CD14-positive monocyte (primary cell): ENCODE data around the gene OCRL. TPM values are rescaled to one million over a fixed set of nuclear protein-coding genes. Genes with fewer than 3 reads are reported as not detected.
A peak's percentile ranks its signal among the peaks of the same experiment; 100 is the strongest.
"Not testable (repeated sequence)": the region's sequence is repeated elsewhere in the genome, so short reads cannot be mapped to it uniquely, and the experiment has no call there.

Experiments
- DNase-seq, 3 donors: peaks; one replicate each; pipeline ENCODE4 v3.0.0-alpha.2; 2011 to 2022
- H2AFZ ChIP-seq: 2 replicates; pipeline ENCODE4 v1.6.0; 2012; ENCODE audit warnings: mild to moderate bottlenecking, low read depth, low read length, inconsistent platforms; ENCODE audit not compliant: insufficient read depth, poor library complexity, severe bottlenecking
- H3K27ac ChIP-seq, 2 donors: 1 replicate in 1 of 2; 2 replicates in 1 of 2; pipeline ENCODE4 v1.5.1; 2012 to 2013; ENCODE audit warnings: low read length in 2 of 2, control low read depth in 1 of 2, inconsistent platforms in 1 of 2, low read depth in 1 of 2, mild to moderate bottlenecking in 1 of 2
- H3K27me3 ChIP-seq, 2 donors: one replicate each; pipeline versions ENCODE4 v1.6.0 to v1.6.1; 2011 to 2013; ENCODE audit warnings: low read length in 2 of 2; ENCODE audit not compliant: control insufficient read depth in 2 of 2, insufficient read depth in 2 of 2
- H3K36me3 ChIP-seq, 2 donors: replicated peaks in 1 of 2; 1 replicate in 1 of 2; 2 replicates in 1 of 2; pipeline versions ENCODE4 v1.5.1 to v1.6.1; 2012 to 2013; ENCODE audit warnings: low read length in 2 of 2, control low read depth in 1 of 2, inconsistent platforms in 1 of 2, mild to moderate bottlenecking in 1 of 2; ENCODE audit not compliant: insufficient read depth in 2 of 2, control insufficient read depth in 1 of 2
- H3K4me1 ChIP-seq, 2 donors: 1 replicate in 1 of 2; 2 replicates in 1 of 2; pipeline versions ENCODE4 v1.5.1 to v1.6.1; 2012 to 2013; ENCODE audit warnings: low read length in 2 of 2, control low read depth in 1 of 2, inconsistent platforms in 1 of 2, mild to moderate bottlenecking in 1 of 2, moderate library complexity in 1 of 2; ENCODE audit not compliant: insufficient read depth in 2 of 2, control insufficient read depth in 1 of 2
- H3K4me2 ChIP-seq: replicated peaks from 2 replicates; pipeline ENCODE3; 2012; ENCODE audit warnings: low read length, moderate library complexity, mild to moderate bottlenecking; ENCODE audit not compliant: poor library complexity, severe bottlenecking; ENCODE audit errors: extremely low read depth
- H3K4me3 ChIP-seq, 3 experiments: fragments of 200-600 bp in 1 of 3; sonication (generic) in 1 of 3; replicated peaks in 1 of 3; 1 replicate in 2 of 3; 2 replicates in 1 of 3; pipeline ENCODE4 v1.5.1; 2011 to 2013; ENCODE audit warnings: low read length in 3 of 3, mild to moderate bottlenecking in 3 of 3, control low read depth in 2 of 3, low read depth in 2 of 3, inconsistent platforms in 1 of 3, moderate library complexity in 1 of 3
- H3K79me2 ChIP-seq: 2 replicates; pipeline ENCODE4 v1.6.0; 2012; ENCODE audit warnings: mild to moderate bottlenecking, control low read depth, inconsistent platforms, low read length, moderate library complexity; ENCODE audit not compliant: insufficient read depth
- H3K9ac ChIP-seq: 2 replicates; pipeline ENCODE4 v1.6.0; 2017; ENCODE audit warnings: low read length, mild to moderate bottlenecking; ENCODE audit not compliant: insufficient read depth, poor library complexity, severe bottlenecking
- H3K9me3 ChIP-seq, 2 donors: replicated peaks in 1 of 2; 1 replicate in 1 of 2; 2 replicates in 1 of 2; pipeline versions ENCODE4 v1.5.1 to v1.6.1; 2012 to 2013; ENCODE audit warnings: low read length in 2 of 2, control low read depth in 1 of 2; ENCODE audit not compliant: control insufficient read depth in 1 of 2, insufficient read depth in 1 of 2
- H4K20me1 ChIP-seq: 2 replicates; pipeline ENCODE4 v1.6.0; 2012; ENCODE audit warnings: mild to moderate bottlenecking, low read length, control low read depth, moderate library complexity; ENCODE audit not compliant: insufficient read depth
- H3K27ac Mint-ChIP-seq, 7 donors: one replicate each; pipeline ENCODE4 v1.8.0; 2020; ENCODE audit warnings: mild to moderate bottlenecking in 7 of 7, mixed read lengths in 7 of 7, moderate library complexity in 6 of 7, inconsistent platforms in 2 of 7
- H3K27me3 Mint-ChIP-seq, 3 donors: one replicate each; pipeline ENCODE4 v1.8.0; 2021 to 2022; ENCODE audit warnings: low read depth in 3 of 3, mild to moderate bottlenecking in 3 of 3, mixed read lengths in 3 of 3, moderate library complexity in 3 of 3, inconsistent platforms in 1 of 3
- H3K36me3 Mint-ChIP-seq, 2 donors: one replicate each; pipeline ENCODE4 v1.8.0; 2020; ENCODE audit warnings: mixed read lengths in 2 of 2, inconsistent platforms in 1 of 2, mild to moderate bottlenecking in 1 of 2
- H3K4me1 Mint-ChIP-seq: one replicate; pipeline ENCODE4 v1.8.0; 2020; ENCODE audit warnings: mild to moderate bottlenecking, mixed read lengths
- H3K4me3 Mint-ChIP-seq, 2 donors: one replicate each; pipeline ENCODE4 v1.8.0; 2020; ENCODE audit warnings: mild to moderate bottlenecking in 2 of 2, mixed read lengths in 2 of 2, moderate library complexity in 1 of 2
- H3K9me3 Mint-ChIP-seq, 7 donors: one replicate each; pipeline ENCODE4 v1.8.0; 2020 to 2022; ENCODE audit warnings: mixed read lengths in 7 of 7, mild to moderate bottlenecking in 6 of 7, moderate library complexity in 6 of 7, inconsistent platforms in 2 of 7
- WGBS: methylation state at CpG from one replicate; pipeline ENCODE4 v1.1.5; 2013; ENCODE audit warnings: missing lambda C conversion rate; ENCODE audit not compliant: insufficient coverage; 5-methylcytosine and 5-hydroxymethylcytosine counted together
- intact Hi-C, 2 donors: fragments of 100-400 bp; cut with micrococcal nuclease; formaldehyde crosslinking; loops; one replicate each; pipeline versions ENCODE4 v1.15.0 to v1.15.1; 2023
- polyA plus RNA-seq, 3 donors: library from polyadenylated mRNA; depleted of rRNA in 1 of 3; unstranded in 2 of 3; stranded (reverse) in 1 of 3; fragments of 300-500 nt in 2 of 3; fragments of >200 nt in 1 of 3; fragmentation: Illumina TruSeq in 2 of 3; gene quantifications; 1 replicate in 2 of 3; 2 replicates in 1 of 3; pipeline ENCODE4 v1.2.3, GENCODE V29; 2012 to 2021
- TF ChIP-seq, protein P1 (sequence below): fragments of 200-600 bp; IDR thresholded peaks from one replicate; pipeline ENCODE4 v1.8.0; 2022; ENCODE audit warnings: antibody characterized with exemption, mild to moderate bottlenecking

Gene OCRL
- polyA plus RNA-seq, 3 donors: 1.8 to 11.2 (median 2.4) TPM

DNA sequence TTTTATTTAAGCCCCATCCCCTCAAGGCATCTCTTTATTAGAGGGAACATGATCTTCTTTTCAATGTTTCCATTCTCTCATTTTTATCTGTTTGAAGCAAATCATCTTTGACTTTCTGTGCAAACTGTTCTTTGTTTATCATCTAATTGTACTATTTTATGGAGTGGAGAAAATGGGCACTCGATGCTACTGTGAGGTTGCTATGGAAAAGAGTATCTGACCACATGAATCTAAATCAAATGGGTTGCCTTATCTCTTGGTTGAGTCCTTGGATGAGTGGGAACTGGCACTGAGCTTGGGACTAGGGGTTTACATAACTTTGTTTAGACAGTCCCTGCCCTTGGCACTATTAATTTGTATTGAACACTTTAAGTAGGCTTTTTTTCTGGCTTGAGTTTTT lies 9.1 kb downstream of the OCRL start:
- no peaks in the 10 kb centered on the region for H3K4me1 Mint-ChIP-seq
- H3K36me3 Mint-ChIP-seq: peaks cover 30% of the 10 kb centered on the region in 2 donors
- no peaks in the 10 kb centered on the region for H3K27me3 Mint-ChIP-seq
- no peak overlapping the region for H3K9ac ChIP-seq
- intact Hi-C loops: no loop called here
- H3K9me3 ChIP-seq: no peaks in the 10 kb centered on the region
- H3K36me3 ChIP-seq: peaks cover 5 to 39% of the 10 kb centered on the region in 2 donors
- TF ChIP-seq, protein P1, sequence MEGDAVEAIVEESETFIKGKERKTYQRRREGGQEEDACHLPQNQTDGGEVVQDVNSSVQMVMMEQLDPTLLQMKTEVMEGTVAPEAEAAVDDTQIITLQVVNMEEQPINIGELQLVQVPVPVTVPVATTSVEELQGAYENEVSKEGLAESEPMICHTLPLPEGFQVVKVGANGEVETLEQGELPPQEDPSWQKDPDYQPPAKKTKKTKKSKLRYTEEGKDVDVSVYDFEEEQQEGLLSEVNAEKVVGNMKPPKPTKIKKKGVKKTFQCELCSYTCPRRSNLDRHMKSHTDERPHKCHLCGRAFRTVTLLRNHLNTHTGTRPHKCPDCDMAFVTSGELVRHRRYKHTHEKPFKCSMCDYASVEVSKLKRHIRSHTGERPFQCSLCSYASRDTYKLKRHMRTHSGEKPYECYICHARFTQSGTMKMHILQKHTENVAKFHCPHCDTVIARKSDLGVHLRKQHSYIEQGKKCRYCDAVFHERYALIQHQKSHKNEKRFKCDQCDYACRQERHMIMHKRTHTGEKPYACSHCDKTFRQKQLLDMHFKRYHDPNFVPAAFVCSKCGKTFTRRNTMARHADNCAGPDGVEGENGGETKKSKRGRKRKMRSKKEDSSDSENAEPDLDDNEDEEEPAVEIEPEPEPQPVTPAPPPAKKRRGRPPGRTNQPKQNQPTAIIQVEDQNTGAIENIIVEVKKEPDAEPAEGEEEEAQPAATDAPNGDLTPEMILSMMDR: no peak
- no peaks in the 10 kb centered on the region for H3K79me2 ChIP-seq
- H4K20me1 ChIP-seq: no peaks in the 10 kb centered on the region
- no peaks in the 10 kb centered on the region for H3K27me3 ChIP-seq
- peaks cover 7 to 11% of the 10 kb centered on the region in 2 donors for H3K4me1 ChIP-seq
- H3K9me3 Mint-ChIP-seq: no peaks in the 10 kb centered on the region
- WGBS: no CpG with 5 or more reads among the region's 1 CpG
- no peak overlapping the region for H3K27ac Mint-ChIP-seq
- H3K27ac ChIP-seq: no peak overlapping the region
- no peak overlapping the region for H3K4me3 Mint-ChIP-seq
- H2AFZ ChIP-seq: no peak overlapping the region
- H3K4me2 ChIP-seq: no peak overlapping the region
- H3K4me3 ChIP-seq: no peak overlapping the region
- no peak for DNase-seq

DNA sequence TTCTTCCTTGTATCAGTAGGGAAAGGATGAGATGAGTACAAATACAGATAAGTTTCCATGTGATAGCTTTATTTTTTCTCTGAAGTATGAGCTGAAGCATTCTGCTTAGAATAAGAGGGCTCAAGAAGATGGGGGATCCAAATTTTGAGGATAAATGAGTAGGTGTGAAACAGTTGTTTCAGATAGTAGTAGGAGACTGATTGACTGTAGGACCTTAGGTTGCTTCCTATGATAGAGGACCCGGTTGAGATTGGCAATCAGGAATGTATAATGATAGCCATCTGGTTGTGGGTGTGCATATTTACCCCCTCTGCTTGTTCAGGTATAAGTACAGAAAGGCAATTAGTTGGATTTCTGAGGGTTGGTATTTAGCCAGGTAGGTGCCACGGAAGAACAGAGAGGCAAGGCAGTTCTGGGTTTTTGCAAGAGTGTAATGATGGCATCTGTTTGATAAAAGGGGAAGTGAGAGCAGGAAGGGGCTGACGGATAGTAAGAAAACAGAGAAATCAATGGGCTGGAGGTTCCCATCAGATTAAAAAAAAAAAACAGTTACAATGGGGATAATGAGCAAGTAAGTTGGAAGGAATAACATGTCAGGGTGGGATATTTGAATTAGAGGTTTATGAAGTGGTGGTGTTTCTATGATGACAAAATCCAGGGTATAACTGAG lies 13.7 kb downstream of the OCRL start:
- Histone ChIP-seq H3K4me1 (peaks cover 11 to 14% of the 10 kb centered on the region in 2 donors), H3K9ac (no peak overlapping the region), H4K20me1 (no peaks in the 10 kb centered on the region), H3K27ac (peak overlapping the region in 1 of 2 donors; percentile 8), H2AFZ (no peak overlapping the region), H3K27me3 (no peaks in the 10 kb centered on the region), H3K4me3 (peak overlapping the region in 1 of 3 experiments; percentile 1), H3K9me3 (no peaks in the 10 kb centered on the region), H3K36me3 (peaks cover 9 to 40% of the 10 kb centered on the region in 2 donors), H3K79me2 (no peaks in the 10 kb centered on the region), H3K4me2 (peak overlapping the region; percentile 30)
- H3K27me3 Mint-ChIP-seq: no peaks in the 10 kb centered on the region
- 0% methylated on average over 1 of the region's 3 CpGs for WGBS
- TF ChIP-seq, protein P1: no peak
- H3K4me1 Mint-ChIP-seq: peaks cover 6% of the 10 kb centered on the region
- peak; percentile 18 to 43 (median 35) for DNase-seq
- H3K36me3 Mint-ChIP-seq: peaks cover 22 to 27% of the 10 kb centered on the region in 2 donors
- H3K9me3 Mint-ChIP-seq: peaks cover 0 to 2% (median 0%) of the 10 kb centered on the region in 7 donors
- no peak overlapping the region for H3K4me3 Mint-ChIP-seq
- no peak overlapping the region for H3K27ac Mint-ChIP-seq
- intact Hi-C loops: no loop called here

DNA sequence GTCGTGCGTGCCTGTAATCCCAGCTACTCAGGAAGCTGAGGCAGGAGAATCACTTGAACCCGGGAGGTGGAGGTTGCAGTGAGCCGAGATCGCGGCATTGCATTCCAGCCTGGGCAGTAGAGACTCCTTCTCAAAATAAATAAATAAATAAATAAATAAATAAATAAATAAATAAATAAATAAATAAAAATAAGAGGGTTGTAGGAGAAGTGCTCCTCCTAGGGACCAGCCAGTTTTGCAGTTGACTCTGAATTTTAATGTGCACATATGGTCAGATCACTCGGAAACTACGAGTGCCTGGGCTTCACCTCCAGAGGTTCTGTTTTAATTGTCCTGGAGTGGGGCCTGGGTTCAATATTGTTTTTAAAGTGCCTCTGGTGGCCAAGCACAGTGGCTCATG lies 14.8 kb downstream of the OCRL start:
- H3K27ac ChIP-seq, H3K27me3 ChIP-seq, H3K9ac ChIP-seq, H3K4me1 Mint-ChIP-seq, H3K27ac Mint-ChIP-seq, intact Hi-C loops, H3K27me3 Mint-ChIP-seq, H2AFZ ChIP-seq, H3K9me3 ChIP-seq, H3K79me2 ChIP-seq, DNase-seq, H3K4me2 ChIP-seq, H3K4me3 Mint-ChIP-seq, H3K9me3 Mint-ChIP-seq, H4K20me1 ChIP-seq, H3K4me3 ChIP-seq: not testable (repeated sequence)
- no CpG with 5 or more reads among the region's 8 CpGs for WGBS
- H3K36me3 Mint-ChIP-seq: peaks cover 22 to 28% of the 10 kb centered on the region in 2 donors
- Histone ChIP-seq H3K4me1 (peaks cover 11 to 14% of the 10 kb centered on the region in 2 donors), H3K36me3 (peaks cover 19 to 41% of the 10 kb centered on the region in 2 donors)
